ENCODE data around the gene MAML2.

GRCh38 chr11:96162816-96163499, 180.0 kb downstream of the MAML2 start:
- TF ChIP-seq CTCF (conservative IDR thresholded peaks at IDR 0.05; ENCODE audit: low read length): no peak
- no peak for TF ChIP-seq EZH2phosphoT487 (IDR thresholded peaks at IDR 0.05; ENCODE audit: borderline replicate concordance, low read depth, low read length)
